DOHH2 (cell line): ENCODE data around the gene MARCHF9.

Experiments
- CTCF ChIP-seq: fragments of 200-600 bp; sonication (generic); IDR thresholded peaks from one replicate; pipeline ENCODE4 v1.5.1; 2014; ENCODE audit warnings: antibody characterized with exemption, mild to moderate bottlenecking, low read depth, low read length; ENCODE audit not compliant: poor library complexity, severe bottlenecking
- EZH2phosphoT487 ChIP-seq: fragments of 200-600 bp; sonication (generic); IDR thresholded peaks from 2 replicates; pipeline ENCODE4 v1.6.1; 2017; ENCODE audit warnings: borderline replicate concordance, mild to moderate bottlenecking, antibody characterized with exemption, low read length, moderate library complexity, mixed read lengths

GRCh38 chr12:57771873-57772428 is 17.0 kb downstream of the MARCHF9 start, which contains the start of gene METTL1:
- no peak for TF ChIP-seq CTCF
- no peak for TF ChIP-seq EZH2phosphoT487
